ENCODE measurements around the gene MACROD2. TPM values are rescaled to one million over a fixed set of nuclear protein-coding genes. Genes with fewer than 3 reads are reported as not detected.
A peak's percentile ranks its signal among the peaks of the same experiment; 100 is the strongest.

Gene MACROD2
- total RNA-seq, 1 donor from 2014 or later, result 78.2 TPM

- Histone ChIP-seq H3K27ac (no peak overlapping the region), H3K36me3 (no peaks in the 10 kb centered on the region), H3K4me3 (no peak overlapping the region), H3K9me3 (no peaks in the 10 kb centered on the region), H3K27me3 (no peaks in the 10 kb centered on the region), H3K4me1 (no peaks in the 10 kb centered on the region)
- intact Hi-C loops (cut with DNase I), result no loop called here
- DNase-seq, result no peak
- TF ChIP-seq, protein P1, sequence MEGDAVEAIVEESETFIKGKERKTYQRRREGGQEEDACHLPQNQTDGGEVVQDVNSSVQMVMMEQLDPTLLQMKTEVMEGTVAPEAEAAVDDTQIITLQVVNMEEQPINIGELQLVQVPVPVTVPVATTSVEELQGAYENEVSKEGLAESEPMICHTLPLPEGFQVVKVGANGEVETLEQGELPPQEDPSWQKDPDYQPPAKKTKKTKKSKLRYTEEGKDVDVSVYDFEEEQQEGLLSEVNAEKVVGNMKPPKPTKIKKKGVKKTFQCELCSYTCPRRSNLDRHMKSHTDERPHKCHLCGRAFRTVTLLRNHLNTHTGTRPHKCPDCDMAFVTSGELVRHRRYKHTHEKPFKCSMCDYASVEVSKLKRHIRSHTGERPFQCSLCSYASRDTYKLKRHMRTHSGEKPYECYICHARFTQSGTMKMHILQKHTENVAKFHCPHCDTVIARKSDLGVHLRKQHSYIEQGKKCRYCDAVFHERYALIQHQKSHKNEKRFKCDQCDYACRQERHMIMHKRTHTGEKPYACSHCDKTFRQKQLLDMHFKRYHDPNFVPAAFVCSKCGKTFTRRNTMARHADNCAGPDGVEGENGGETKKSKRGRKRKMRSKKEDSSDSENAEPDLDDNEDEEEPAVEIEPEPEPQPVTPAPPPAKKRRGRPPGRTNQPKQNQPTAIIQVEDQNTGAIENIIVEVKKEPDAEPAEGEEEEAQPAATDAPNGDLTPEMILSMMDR (IDR thresholded peaks at IDR 0.05), result no peak
- peak; percentile 53 for ATAC-seq
These were observed 789.9 kb downstream of the MACROD2 start for GRCh38 chr20:14785065-14785743.

DNA sequence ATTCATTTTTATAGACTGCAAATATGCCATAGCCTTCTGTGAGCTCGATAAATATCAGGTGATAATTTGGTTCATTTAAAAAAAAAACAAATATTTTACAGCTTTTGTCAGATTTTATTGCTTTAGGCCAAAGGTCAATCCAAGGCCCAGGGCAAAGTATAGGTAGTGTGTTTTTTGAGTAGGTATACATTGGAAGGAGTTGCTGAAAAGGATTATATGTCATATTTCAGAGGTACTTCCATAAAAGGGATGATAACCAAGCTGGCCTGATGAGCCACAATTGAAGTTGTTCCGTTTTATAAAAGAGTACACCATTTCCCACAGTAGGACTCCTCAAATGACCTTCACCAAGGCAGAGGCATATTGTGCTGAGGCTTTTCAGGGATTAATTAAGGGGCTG, 794.9 kb downstream of the MACROD2 start:
- H3K4me3 ChIP-seq, result no peak overlapping the region
- intact Hi-C loops (cut with DNase I), result no loop called here
- H3K4me1 ChIP-seq, result no peaks in the 10 kb centered on the region
- ATAC-seq (no peak), DNase-seq (no peak)
- H3K27ac ChIP-seq, result no peak overlapping the region
- TF ChIP-seq, protein P1 (IDR thresholded peaks at IDR 0.05), result no peak
- H3K27me3 ChIP-seq, result no peaks in the 10 kb centered on the region
- no peaks in the 10 kb centered on the region for H3K36me3 ChIP-seq
- H3K9me3 ChIP-seq, result no peaks in the 10 kb centered on the region

DNA sequence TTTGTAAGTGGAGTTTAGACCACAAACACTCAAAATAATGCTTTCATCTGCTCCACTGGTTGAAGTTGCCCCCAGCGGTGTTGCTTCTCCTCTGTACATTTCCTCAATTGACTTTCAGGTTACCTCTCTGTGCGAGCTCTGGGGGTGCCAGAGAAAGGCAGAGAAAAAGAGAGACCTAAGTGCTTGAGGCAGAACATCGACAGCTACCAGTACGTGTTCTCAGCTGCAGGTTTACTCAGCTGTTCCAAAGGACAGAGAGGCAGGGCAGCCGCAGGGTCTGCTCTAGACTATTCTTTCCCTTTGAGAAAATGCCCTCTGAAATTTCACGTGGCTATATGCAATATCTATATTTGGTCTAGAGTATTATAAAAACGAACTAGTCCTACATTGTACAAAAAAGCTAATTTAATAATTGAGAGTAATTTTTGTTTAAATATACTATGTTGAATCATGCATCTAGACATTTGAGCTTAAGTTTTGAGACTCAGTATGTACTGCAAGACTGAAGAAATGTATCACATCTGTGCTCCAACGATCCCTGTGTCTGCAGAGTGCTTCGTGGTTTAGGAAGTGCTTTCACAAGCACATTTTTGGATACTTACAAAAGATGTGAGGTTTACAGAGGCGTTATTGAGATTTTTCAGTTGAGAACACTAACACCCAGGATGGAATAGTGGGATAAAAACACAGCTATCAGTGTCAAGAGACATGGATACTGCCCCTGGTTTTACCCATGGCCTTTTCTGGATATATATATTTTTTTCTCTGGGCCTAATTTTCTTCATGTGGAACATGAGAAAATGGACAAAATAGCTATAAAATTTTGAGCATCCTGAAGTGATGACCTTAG, 795.7 kb downstream of the MACROD2 start:
- no peaks in the 10 kb centered on the region for H3K9me3 ChIP-seq
- no peak overlapping the region for H3K4me3 ChIP-seq
- intact Hi-C loops (cut with DNase I), result no loop called here
- H3K36me3 ChIP-seq, result no peaks in the 10 kb centered on the region
- H3K4me1 ChIP-seq, result no peaks in the 10 kb centered on the region
- TF ChIP-seq, protein P1 (IDR thresholded peaks at IDR 0.05), result no peak
- H3K27ac ChIP-seq, result no peak overlapping the region
- H3K27me3 ChIP-seq, result no peaks in the 10 kb centered on the region
- ATAC-seq (no peak), DNase-seq (no peak)

GRCh38 chr20:14792915-14793314, 797.6 kb downstream of the MACROD2 start:
- intact Hi-C loops (cut with DNase I), result no loop called here
- Histone ChIP-seq H3K9me3 (no peaks in the 10 kb centered on the region), H3K27ac (no peak overlapping the region), H3K4me3 (no peak overlapping the region), H3K36me3 (no peaks in the 10 kb centered on the region), H3K4me1 (no peaks in the 10 kb centered on the region), H3K27me3 (no peaks in the 10 kb centered on the region)
- TF ChIP-seq, protein P1 (IDR thresholded peaks at IDR 0.05), result no peak
- ATAC-seq (no peak), DNase-seq (no peak)

DNA sequence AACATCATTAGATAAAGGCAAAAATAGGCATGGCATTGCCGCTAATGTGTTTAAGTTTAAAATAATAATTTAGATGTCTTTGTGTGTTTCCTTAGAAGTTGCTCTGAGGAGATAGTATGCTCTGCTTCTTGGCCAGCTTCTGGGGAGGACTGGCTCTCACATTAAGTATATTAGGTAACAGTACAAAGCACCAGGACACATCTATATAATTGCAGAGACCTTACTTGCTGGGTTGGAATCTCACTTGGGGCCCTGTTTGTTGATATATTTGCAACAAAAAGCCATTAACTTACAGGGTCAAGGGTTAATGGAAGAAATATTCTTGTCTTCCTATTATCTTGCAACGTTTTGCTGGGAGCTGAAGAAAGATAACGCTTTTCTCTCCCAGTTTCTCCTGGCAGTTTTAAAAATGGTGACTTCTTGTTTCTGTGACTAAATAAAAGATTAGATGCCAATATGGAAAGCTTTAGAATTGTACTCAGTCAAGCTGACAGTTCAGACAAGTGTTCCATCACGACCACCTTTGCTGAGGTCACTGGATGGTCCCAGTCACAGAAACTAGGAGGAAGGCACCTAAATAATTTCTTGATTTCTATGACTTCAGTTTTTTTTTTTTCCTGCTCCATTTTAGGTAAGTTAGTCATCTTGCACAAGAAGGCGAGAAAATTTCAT, 804.4 kb downstream of the MACROD2 start:
- no peaks in the 10 kb centered on the region for H3K4me1 ChIP-seq
- TF ChIP-seq, protein P1 (IDR thresholded peaks at IDR 0.05), result no peak
- no peak for DNase-seq
- no peaks in the 10 kb centered on the region for H3K27me3 ChIP-seq
- no peaks in the 10 kb centered on the region for H3K36me3 ChIP-seq
- no peaks in the 10 kb centered on the region for H3K9me3 ChIP-seq
- no peak overlapping the region for H3K4me3 ChIP-seq
- no peak overlapping the region for H3K27ac ChIP-seq
- intact Hi-C loops (cut with DNase I), result no loop called here
- no peak for ATAC-seq

All from upper lobe of right lung (tissue), 1 donor.